Testis (tissue), 2 donors: ENCODE results near the gene CMTM7.

Experiments used
- POLR2A ChIP-seq: fragments of 450-650 bp; IDR thresholded peaks from one replicate; pipeline ENCODE4 v1.6.1; 2017; ENCODE audit warnings: antibody characterized with exemption, mild to moderate bottlenecking, moderate library complexity
- TF ChIP-seq, protein P1 (sequence below), 3 experiments: fragments of 450-650 bp in 2 of 3; fragments of 200-600 bp in 1 of 3; sonication (generic) in 1 of 3; IDR thresholded peaks; one replicate each; pipeline ENCODE4 v1.5.1; 2016 to 2019; ENCODE audit warnings: antibody characterized with exemption in 3 of 3, mild to moderate bottlenecking in 2 of 3, moderate library complexity in 1 of 3

GRCh38 chr3:32353351-32353750 lies 38.3 kb upstream of the CMTM7 start:
- TF ChIP-seq POLR2A: no peak
- TF ChIP-seq, protein P1, sequence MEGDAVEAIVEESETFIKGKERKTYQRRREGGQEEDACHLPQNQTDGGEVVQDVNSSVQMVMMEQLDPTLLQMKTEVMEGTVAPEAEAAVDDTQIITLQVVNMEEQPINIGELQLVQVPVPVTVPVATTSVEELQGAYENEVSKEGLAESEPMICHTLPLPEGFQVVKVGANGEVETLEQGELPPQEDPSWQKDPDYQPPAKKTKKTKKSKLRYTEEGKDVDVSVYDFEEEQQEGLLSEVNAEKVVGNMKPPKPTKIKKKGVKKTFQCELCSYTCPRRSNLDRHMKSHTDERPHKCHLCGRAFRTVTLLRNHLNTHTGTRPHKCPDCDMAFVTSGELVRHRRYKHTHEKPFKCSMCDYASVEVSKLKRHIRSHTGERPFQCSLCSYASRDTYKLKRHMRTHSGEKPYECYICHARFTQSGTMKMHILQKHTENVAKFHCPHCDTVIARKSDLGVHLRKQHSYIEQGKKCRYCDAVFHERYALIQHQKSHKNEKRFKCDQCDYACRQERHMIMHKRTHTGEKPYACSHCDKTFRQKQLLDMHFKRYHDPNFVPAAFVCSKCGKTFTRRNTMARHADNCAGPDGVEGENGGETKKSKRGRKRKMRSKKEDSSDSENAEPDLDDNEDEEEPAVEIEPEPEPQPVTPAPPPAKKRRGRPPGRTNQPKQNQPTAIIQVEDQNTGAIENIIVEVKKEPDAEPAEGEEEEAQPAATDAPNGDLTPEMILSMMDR (IDR thresholded peaks at IDR 0.05): no peak
